GM19452 (cell line): ENCODE data around the gene PTPRU.
A peak's percentile ranks its signal among the peaks of the same experiment; 100 is the strongest.

Source experiments
- ATAC-seq: cut with Tn5 transposase; IDR thresholded peaks from one replicate; pipeline ENCODE4 v1.9.1; 2021; ENCODE audit not compliant: unreplicated experiment

Gene PTPRU

GRCh38 chr1:29235955-29236711 is at the start of gene PTPRU:
Gene PTPRU (plus strand): TSS chr1:29236522. CDS start chr1:29236645, 123 bp downstream.
- ATAC-seq = peak; percentile 71

GRCh38 chr1:29186707-29187106 is 49.6 kb upstream of the PTPRU start:
- no peak for ATAC-seq

GRCh38 chr1:29190718-29191117 is 45.6 kb upstream of the PTPRU start:
- ATAC-seq = no peak

- no peak for ATAC-seq
These were observed 42.4 kb upstream of the PTPRU start for GRCh38 chr1:29193879-29194455.

- no peak for ATAC-seq
These were observed 40.4 kb upstream of the PTPRU start for GRCh38 chr1:29195881-29196291.

GRCh38 chr1:29196863-29197589 is 39.3 kb upstream of the PTPRU start:
- no peak for ATAC-seq

GRCh38 chr1:29197590-29197924 is 38.8 kb upstream of the PTPRU start:
- ATAC-seq = no peak

GRCh38 chr1:29197993-29198392 is 38.3 kb upstream of the PTPRU start:
- ATAC-seq = no peak

- ATAC-seq = no peak
These were observed 35.3 kb upstream of the PTPRU start for GRCh38 chr1:29200906-29201594.

GRCh38 chr1:29201595-29202051 is 34.7 kb upstream of the PTPRU start:
- no peak for ATAC-seq

GRCh38 chr1:29202053-29202452 is 34.3 kb upstream of the PTPRU start:
- no peak for ATAC-seq

GRCh38 chr1:29202584-29203340 is 33.6 kb upstream of the PTPRU start:
- ATAC-seq = peak; percentile 67

- no peak for ATAC-seq
These were observed 27.9 kb upstream of the PTPRU start for GRCh38 chr1:29208442-29208841.

GRCh38 chr1:29209173-29209572 is 27.1 kb upstream of the PTPRU start:
- no peak for ATAC-seq

GRCh38 chr1:29210278-29211085 is 25.8 kb upstream of the PTPRU start:
- peak; percentile 62 for ATAC-seq

GRCh38 chr1:29211086-29212030 is 25.0 kb upstream of the PTPRU start:
- no peak for ATAC-seq

- ATAC-seq = no peak
These were observed 23.3 kb upstream of the PTPRU start for GRCh38 chr1:29213055-29213454.

GRCh38 chr1:29217633-29218032 is 18.7 kb upstream of the PTPRU start:
- no peak for ATAC-seq

GRCh38 chr1:29218223-29218622 is 18.1 kb upstream of the PTPRU start:
- no peak for ATAC-seq
